Measurements from ENCODE around the gene DAD1.
A peak's percentile ranks its signal among the peaks of the same experiment; 100 is the strongest.

The DAD1 gene

DNA sequence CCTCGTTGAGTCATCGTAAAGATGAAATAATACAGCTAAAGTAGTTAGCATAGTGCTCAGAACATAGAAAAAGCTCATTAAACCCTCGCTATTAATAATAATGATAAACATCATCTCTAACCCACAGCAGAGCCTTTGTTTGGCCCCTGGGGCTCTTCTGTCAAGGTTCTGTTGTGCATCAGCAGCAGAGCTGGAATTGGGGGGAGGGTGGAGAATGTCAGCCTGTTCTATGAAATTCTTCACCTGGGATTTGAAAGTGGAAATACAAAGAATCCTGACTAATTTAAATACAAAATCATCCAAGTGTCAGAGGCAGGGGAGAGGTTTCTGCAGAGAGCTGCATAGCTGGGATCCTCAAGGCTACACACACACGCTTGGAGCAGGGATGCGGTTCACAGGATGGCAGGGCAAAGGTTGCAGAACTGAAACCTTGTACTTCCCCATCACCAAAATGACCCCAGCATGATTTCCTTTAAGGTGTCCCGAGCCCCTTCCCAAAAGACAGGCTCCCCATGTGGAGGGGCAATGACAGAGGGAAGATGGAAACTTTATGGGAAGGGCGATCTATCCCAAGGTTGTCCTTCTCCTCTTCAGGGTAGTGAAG is 71.8 kb downstream of the DAD1 start:
- DNase-seq (ENCODE audit: insufficient read length) (no peak), FAIRE-seq (peak; percentile 88)
- no peak for TF ChIP-seq TAF1 (IDR thresholded peaks at IDR 0.05; ENCODE audit: borderline replicate concordance, low read depth, low read length)
- no peak for TF ChIP-seq POLR2A (IDR thresholded peaks at IDR 0.05; ENCODE audit: low read depth, low read length)
- no peak for TF ChIP-seq POLR2AphosphoS5 (IDR thresholded peaks at IDR 0.05; ENCODE audit: low read depth, low read length)

DNA sequence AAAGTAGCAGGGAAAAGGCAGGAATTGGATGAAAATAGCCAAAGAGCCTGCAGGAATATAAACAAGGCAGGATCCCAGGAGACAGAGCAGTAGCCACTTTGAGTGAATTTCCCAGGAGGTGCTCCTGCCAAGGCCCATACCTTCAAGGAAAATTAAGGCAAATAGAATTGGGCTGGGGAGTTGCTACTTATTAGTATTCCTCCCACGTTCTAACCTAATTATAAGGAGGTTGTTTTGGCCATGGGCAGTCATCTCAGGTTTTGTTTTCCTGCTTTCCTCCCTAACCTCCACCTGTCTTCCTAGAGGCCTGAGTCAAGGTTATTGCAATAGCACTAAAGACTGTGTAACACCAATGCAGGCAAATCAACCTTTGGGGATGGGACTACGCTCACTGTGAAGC is 73.1 kb downstream of the DAD1 start:
- no peak for DNase-seq (ENCODE audit: insufficient read length)
- TF ChIP-seq POLR2AphosphoS5 (IDR thresholded peaks at IDR 0.05; ENCODE audit: low read depth, low read length) (no peak), POLR2A (IDR thresholded peaks at IDR 0.05; ENCODE audit: low read depth, low read length) (no peak), TAF1 (IDR thresholded peaks at IDR 0.05; ENCODE audit: borderline replicate concordance, low read depth, low read length) (no peak)
- no peak for FAIRE-seq

All from GM12892 (cell line).